GM12878 (cell line): ENCODE results near the gene CERKL. TPM values are rescaled to one million over a fixed set of nuclear protein-coding genes. Genes with fewer than 3 reads are reported as not detected.

ENCODE experiments used
- ATAC-seq: fragments of 200-7000 bp; cut with Tn5 transposase; 3 replicates; pipeline ENCODE4 v1.9.1; 2020; ENCODE audit warnings: mild to moderate bottlenecking, moderate library complexity
- BruUV-seq: library from RNA; stranded (reverse); fragments of 400-500 nt; replicated peaks from 2 replicates; lab custom pipeline; 2021; lab: Mats Ljungman, UMichigan
- CTCF ChIA-PET: fragments of 300-600 bp; sonication (Branson Sonifier 250); formaldehyde crosslinking; extraction: SDS; loops from one replicate; lab custom pipeline; 2021; ENCODE audit warnings: inconsistent platforms; lab: Yijun Ruan, JAX
- POLR2A ChIA-PET: fragments of 350-600 bp; formaldehyde crosslinking; extraction: SDS; loops from one replicate; lab custom pipeline; 2021; ENCODE audit warnings: inconsistent platforms; lab: Charles Lee
- RAD21 ChIA-PET: fragments of 300-600 bp; sonication (Branson Sonifier 250); formaldehyde crosslinking; loops from one replicate; lab custom pipeline; 2023; ENCODE audit warnings: antibody characterized with exemption; ENCODE audit not compliant: unreplicated experiment; lab: Charles Lee
- SMC1A ChIA-PET: fragments of 300-600 bp; sonication (Branson Sonifier 250); formaldehyde crosslinking; loops from one replicate; lab custom pipeline; 2023; ENCODE audit not compliant: unreplicated experiment, uncharacterized antibody; lab: Charles Lee
- DNase-seq: peaks from one replicate; pipeline ENCODE4 v3.0.0-alpha.2; 2011; ENCODE audit warnings: low read depth, low spot score
- FAIRE-seq: peaks from 3 replicates; lab custom pipeline; 2011; peaks lifted over from hg19 to GRCh38; lab: Jason Lieb, UNC
- H2AFZ ChIP-seq: 2 replicates; pipeline ENCODE4 v1.6.0; 2011; ENCODE audit warnings: low read depth, low read length, control low read depth; ENCODE audit not compliant: control insufficient read depth
- H3K27ac ChIP-seq: 2 replicates; pipeline ENCODE4 v1.5.1; 2011; ENCODE audit warnings: control low read depth; ENCODE audit not compliant: control insufficient read depth, insufficient read depth
- H3K27me3 ChIP-seq, 2 experiments: replicated peaks in 1 of 2; 2 replicates each; pipeline versions ENCODE4 v1.6.0 to v1.6.1; 2011; ENCODE audit warnings: low read length in 1 of 2; ENCODE audit not compliant: control insufficient read depth in 2 of 2, insufficient read depth in 2 of 2
- H3K36me3 ChIP-seq, 2 experiments: 2 replicates each; pipeline ENCODE4 v1.5.1; 2011; ENCODE audit warnings: low read length in 1 of 2; ENCODE audit not compliant: control insufficient read depth in 2 of 2, insufficient read depth in 2 of 2
- H3K4me1 ChIP-seq: 2 replicates; pipeline ENCODE4 v1.6.1; 2011; ENCODE audit warnings: mild to moderate bottlenecking, low read length, moderate library complexity, mixed read lengths; ENCODE audit not compliant: control insufficient read depth, insufficient read depth
- H3K4me2 ChIP-seq: 2 replicates; pipeline ENCODE4 v1.6.0; 2011; ENCODE audit warnings: control low read depth; ENCODE audit not compliant: control insufficient read depth, insufficient read depth
- H3K4me3 ChIP-seq: fragments of 200-600 bp; sonication (generic); 2 replicates; pipeline ENCODE4 v1.5.1; 2016
- H3K79me2 ChIP-seq: 2 replicates; pipeline ENCODE4 v1.6.0; 2011; ENCODE audit warnings: low read length; ENCODE audit not compliant: control insufficient read depth, insufficient read depth
- H3K9ac ChIP-seq: 2 replicates; pipeline ENCODE4 v1.8.0; 2011; ENCODE audit warnings: low read length, control low read depth, mixed read lengths; ENCODE audit not compliant: control insufficient read depth, insufficient read depth
- H3K9me3 ChIP-seq: replicated peaks from 3 replicates; pipeline ENCODE4 v1.5.1; 2011; ENCODE audit warnings: mild to moderate bottlenecking, low read length; ENCODE audit not compliant: control insufficient read depth, insufficient read depth
- H4K20me1 ChIP-seq: 2 replicates; pipeline ENCODE4 v1.6.0; 2011; ENCODE audit not compliant: control insufficient read depth, insufficient read depth
- ATF7 ChIP-seq: fragments of 450-650 bp; IDR thresholded peaks from 2 replicates; pipeline ENCODE4 v1.6.1; 2016; ENCODE audit warnings: low read depth, mild to moderate bottlenecking
- CBX3 ChIP-seq: fragments of 200-600 bp; sonication (generic); IDR thresholded peaks from 2 replicates; pipeline ENCODE4 v1.6.1; 2016; ENCODE audit warnings: low read depth, borderline replicate concordance
- MEF2B ChIP-seq: fragments of 450-650 bp; IDR thresholded peaks from 2 replicates; pipeline ENCODE4 v1.6.1; 2018; ENCODE audit warnings: mild to moderate bottlenecking, moderate library complexity; ENCODE audit not compliant: partially characterized antibody, poor library complexity, severe bottlenecking
- NR2C2 ChIP-seq: IDR thresholded peaks from 2 replicates; pipeline ENCODE4 v1.6.1; 2011; ENCODE audit warnings: borderline replicate concordance, low read depth; ENCODE audit not compliant: control insufficient read depth, insufficient read length
- NR2F1 ChIP-seq: fragments of 450-650 bp; conservative IDR thresholded peaks from 2 replicates; pipeline ENCODE4 v1.6.1; 2017; ENCODE audit warnings: mild to moderate bottlenecking
- PML ChIP-seq: IDR thresholded peaks from 2 replicates; pipeline ENCODE4 v1.6.1; 2012; ENCODE audit warnings: low read length, inconsistent platforms
- POLR2AphosphoS5 ChIP-seq: IDR thresholded peaks from 2 replicates; pipeline ENCODE4 v1.6.1; 2011; ENCODE audit warnings: mild to moderate bottlenecking, low read length, inconsistent platforms
- REST ChIP-seq: IDR thresholded peaks from 2 replicates; pipeline ENCODE4 v1.6.1; 2012; ENCODE audit warnings: mild to moderate bottlenecking, low read depth, low read length
- RUNX3 ChIP-seq: IDR thresholded peaks from 2 replicates; pipeline ENCODE4 v1.6.1; 2012; ENCODE audit warnings: low read length, inconsistent platforms
- SMC3 ChIP-seq: IDR thresholded peaks from 2 replicates; pipeline ENCODE4 v1.6.1; 2011; ENCODE audit warnings: low read length, improper control_type of control experiment, borderline replicate concordance
- SREBF2 ChIP-seq: IDR thresholded peaks from 2 replicates; pipeline ENCODE4 v1.6.1; 2012; ENCODE audit warnings: mild to moderate bottlenecking, low read length
- SUPT20H ChIP-seq: IDR thresholded peaks from 2 replicates; pipeline ENCODE4 v1.6.1; 2011; ENCODE audit warnings: low read depth, mild to moderate bottlenecking, low read length, moderate library complexity, borderline replicate concordance; ENCODE audit not compliant: control insufficient read depth
- SUZ12 ChIP-seq: fragments of 200-600 bp; sonication (generic); IDR thresholded peaks from one replicate; pipeline ENCODE4 v1.6.1; 2018; ENCODE audit warnings: antibody characterized with exemption, mild to moderate bottlenecking; ENCODE audit not compliant: unreplicated experiment
- TCF3 ChIP-seq: IDR thresholded peaks from 2 replicates; pipeline ENCODE4 v1.6.1; 2012; ENCODE audit warnings: low read depth, mild to moderate bottlenecking, low read length, borderline replicate concordance; ENCODE audit not compliant: insufficient read depth
- ZNF24 ChIP-seq: fragments of 450-650 bp; IDR thresholded peaks from 2 replicates; pipeline ENCODE4 v1.6.1; 2017; ENCODE audit warnings: antibody characterized with exemption, mild to moderate bottlenecking
- ZSCAN29 ChIP-seq: fragments of 450-650 bp; IDR thresholded peaks from 2 replicates; pipeline ENCODE4 v1.6.1; 2017; ENCODE audit warnings: mild to moderate bottlenecking, moderate library complexity
- WGBS: methylation state at CpG from one replicate; pipeline ENCODE4 v1.1.6; 2016; ENCODE audit warnings: low lambda C conversion rate; ENCODE audit not compliant: insufficient replicate concordance, insufficient coverage; ENCODE audit errors: missing lambda C conversion rate; 5-methylcytosine and 5-hydroxymethylcytosine counted together
- in situ Hi-C: fragments of 300-500 bp; cut with MboI; formaldehyde crosslinking; loops from 9 replicates; pipeline ENCODE4 v1.14.3; 2018; ENCODE audit warnings: mixed read lengths
- intact Hi-C: fragments of 100-400 bp; cut with micrococcal nuclease; formaldehyde crosslinking; loops from one replicate; pipeline ENCODE4 v1.14.2; 2022; ENCODE audit not compliant: unreplicated experiment
- polyA plus RNA-seq, 11 experiments: library from polyadenylated mRNA; depleted of rRNA in 4 of 11; unstranded in 6 of 11; stranded (reverse) in 5 of 11; fragments of >200 nt; fragmentation: Nextera tagmentation in 4 of 11; fragmentation: Illumina TruSeq in 1 of 11; extraction: Ambion mirVana in 4 of 11; extraction: Trizol in 1 of 11; gene quantifications; 1 replicate in 1 of 11; 2 replicates in 10 of 11; pipeline versions ENCODE4 v1.2.1 to v1.2.3, GENCODE V29; 2011 to 2016; ENCODE audit warnings: inconsistent platforms in 2 of 11, missing spikeins in 2 of 11, low read depth in 1 of 11
- total RNA-seq, 4 experiments: library from RNA; depleted of rRNA in 3 of 4; stranded (reverse); fragments of >200 nt in 3 of 4; fragmentation: Illumina TruSeq in 1 of 4; extraction: Trizol in 1 of 4; gene quantifications; 2 replicates each; pipeline versions ENCODE4 v1.2.1 to v1.2.3, GENCODE V29; 2013 to 2021
- TF ChIP-seq, protein P1 (sequence below): fragments of 450-650 bp; formaldehyde crosslinking; IDR thresholded peaks from 2 replicates; pipeline ENCODE4 v1.4.0; 2022; ENCODE audit warnings: mild to moderate bottlenecking, moderate library complexity

CERKL gene
- total and polyA plus RNA-seq, 10 of the 15 experiments (the other 5 are each of a cell fraction or from before 2014, with no cell fraction given): 0.05 to 23.0 (median 6.0) TPM; not detected in 2

DNA sequence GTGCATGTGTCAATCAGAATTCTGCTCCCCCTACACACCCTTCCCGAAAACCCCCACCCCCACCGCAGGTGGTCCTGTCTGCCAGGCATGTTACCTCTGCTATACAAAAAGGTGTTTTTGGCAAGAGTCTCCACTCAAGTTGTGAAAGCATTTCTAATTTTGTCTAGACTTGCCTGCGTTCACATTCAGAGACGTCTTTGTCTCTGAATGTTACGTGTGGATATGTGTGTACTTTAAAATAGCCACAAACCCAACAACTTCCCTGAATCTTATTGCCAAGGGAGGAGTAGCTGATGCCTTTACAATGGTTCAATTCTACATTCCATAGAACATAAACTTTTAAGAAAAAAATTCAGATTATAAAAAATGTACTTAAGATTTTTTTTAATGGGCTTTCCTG, 133.1 kb downstream of the CERKL start (continued):
- no peak for TF ChIP-seq REST
- TF ChIP-seq MEF2B: no peak
- no peak for TF ChIP-seq SMC3
- no peak for TF ChIP-seq TCF3
- TF ChIP-seq SUZ12: no peak

DNA sequence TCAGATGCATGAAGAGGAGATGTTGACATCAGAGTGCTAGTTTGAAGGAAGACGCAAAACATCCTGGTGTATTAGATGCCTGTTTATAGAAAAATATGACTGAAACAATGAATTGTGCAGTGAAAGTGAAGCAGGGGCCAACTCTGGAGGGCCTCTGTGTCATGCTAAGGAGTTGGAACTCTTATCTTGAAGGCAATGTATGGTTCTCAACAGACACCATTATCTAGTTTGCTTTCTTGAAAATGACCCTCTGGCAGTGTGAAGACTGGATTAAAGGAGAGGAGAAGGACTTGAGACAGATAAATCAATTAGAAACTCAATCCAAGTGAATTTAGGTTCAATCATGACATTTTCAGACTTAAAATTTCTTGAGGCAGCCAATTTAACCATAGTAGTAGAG, 136.7 kb downstream of the CERKL start:
- no peak overlapping the region for H3K4me2 ChIP-seq

More for the DNA sequence above, 136.7 kb downstream of the CERKL start:
- no peaks in the 10 kb centered on the region for H3K27me3 ChIP-seq
- TF ChIP-seq ZNF24 (no peak), RUNX3 (no peak), NR2C2 (no peak), ZSCAN29 (no peak), NR2F1 (no peak), ATF7 (no peak), SUPT20H (no peak), SREBF2 (no peak), POLR2AphosphoS5 (no peak), PML (no peak), CBX3 (no peak)
- TF ChIP-seq, protein P1, sequence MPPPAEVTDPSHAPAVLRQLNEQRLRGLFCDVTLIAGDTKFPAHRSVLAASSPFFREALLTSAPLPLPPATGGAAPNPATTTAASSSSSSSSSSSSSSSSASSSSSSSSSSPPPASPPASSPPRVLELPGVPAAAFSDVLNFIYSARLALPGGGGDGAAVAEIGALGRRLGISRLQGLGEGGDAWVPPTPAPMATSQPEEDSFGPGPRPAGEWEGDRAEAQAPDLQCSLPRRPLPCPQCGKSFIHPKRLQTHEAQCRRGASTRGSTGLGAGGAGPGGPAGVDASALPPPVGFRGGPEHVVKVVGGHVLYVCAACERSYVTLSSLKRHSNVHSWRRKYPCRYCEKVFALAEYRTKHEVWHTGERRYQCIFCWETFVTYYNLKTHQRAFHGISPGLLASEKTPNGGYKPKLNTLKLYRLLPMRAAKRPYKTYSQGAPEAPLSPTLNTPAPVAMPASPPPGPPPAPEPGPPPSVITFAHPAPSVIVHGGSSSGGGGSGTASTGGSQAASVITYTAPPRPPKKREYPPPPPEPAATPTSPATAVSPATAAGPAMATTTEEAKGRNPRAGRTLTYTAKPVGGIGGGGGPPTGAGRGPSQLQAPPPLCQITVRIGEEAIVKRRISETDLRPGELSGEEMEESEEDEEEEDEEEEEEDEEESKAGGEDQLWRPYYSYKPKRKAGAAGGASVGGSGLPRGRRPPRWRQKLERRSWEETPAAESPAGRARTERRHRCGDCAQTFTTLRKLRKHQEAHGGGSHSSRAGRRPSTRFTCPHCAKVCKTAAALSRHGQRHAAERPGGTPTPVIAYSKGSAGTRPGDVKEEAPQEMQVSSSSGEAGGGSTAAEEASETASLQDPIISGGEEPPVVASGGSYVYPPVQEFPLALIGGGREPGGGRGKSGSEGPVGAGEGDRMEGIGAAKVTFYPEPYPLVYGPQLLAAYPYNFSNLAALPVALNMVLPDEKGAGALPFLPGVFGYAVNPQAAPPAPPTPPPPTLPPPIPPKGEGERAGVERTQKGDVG (CRISPR knock-in tag): no peak
- ATAC-seq: no peak
- RAD21 ChIA-PET: no interaction called here
- no peak overlapping the region for H2AFZ ChIP-seq
- no peaks in the 10 kb centered on the region for H3K9me3 ChIP-seq
- SMC1A ChIA-PET: no interaction called here
- DNase-seq: no peak
- peaks cover 0 to 8% of the 10 kb centered on the region in 2 experiments; a peak in 3 of 4 replicates for H3K36me3 ChIP-seq
- POLR2A ChIA-PET: no interaction called here
- in situ Hi-C loops (no loop called here), intact Hi-C loops (no loop called here)
- no peaks in the 10 kb centered on the region for H4K20me1 ChIP-seq
- no TSS peak for BruUV-seq
- FAIRE-seq: no peak
- H3K4me1 ChIP-seq: no peaks in the 10 kb centered on the region
- no peak overlapping the region for H3K9ac ChIP-seq
- no peaks in the 10 kb centered on the region for H3K79me2 ChIP-seq
- WGBS: 100% methylated on average over 1 of the region's 1 CpG
- CTCF ChIA-PET: interaction anchor here (0.7 kb wide), 1 partner anchor 26 kb away, joined by 3 read pairs; no protein-coding TSS in a partner anchor
- H3K4me3 ChIP-seq: no peak overlapping the region
- no peak overlapping the region for H3K27ac ChIP-seq
